HG02623 (cell line): ENCODE data around the gene ENAH.
"Not testable (repeated sequence)": the region's sequence is repeated elsewhere in the genome, so short reads cannot be mapped to it uniquely, and the experiment has no call there.

ENCODE experiments used
- ATAC-seq: cut with Tn5 transposase; IDR thresholded peaks from one replicate; pipeline ENCODE4 v1.9.1; 2021; ENCODE audit warnings: moderate library complexity; ENCODE audit not compliant: unreplicated experiment

The ENAH gene

GRCh38 chr1:225677350-225678124 lies 24.6 kb upstream of the ENAH start:
- no peak for ATAC-seq

GRCh38 chr1:225674381-225674780 lies 21.5 kb upstream of the ENAH start:
- ATAC-seq = no peak

GRCh38 chr1:225670806-225671733 lies 18.1 kb upstream of the ENAH start:
- no peak for ATAC-seq

- ATAC-seq = no peak
These were observed 17.4 kb upstream of the ENAH start for GRCh38 chr1:225670356-225670755.

- no peak for ATAC-seq
These were observed 15.3 kb upstream of the ENAH start for GRCh38 chr1:225668222-225668621.

- ATAC-seq = no peak
These were observed 14.4 kb upstream of the ENAH start for GRCh38 chr1:225667362-225667761.

GRCh38 chr1:225666495-225666894 lies 13.6 kb upstream of the ENAH start:
- no peak for ATAC-seq

GRCh38 chr1:225664762-225665161 lies 11.8 kb upstream of the ENAH start:
- ATAC-seq = no peak

- ATAC-seq = no peak
These were observed 9.2 kb upstream of the ENAH start for GRCh38 chr1:225662155-225662554.

GRCh38 chr1:225660544-225660946 lies 7.6 kb upstream of the ENAH start:
- ATAC-seq = no peak

- no peak for ATAC-seq
These were observed 5.1 kb upstream of the ENAH start for GRCh38 chr1:225658041-225658440.

GRCh38 chr1:225657462-225657989 lies 4.6 kb upstream of the ENAH start:
- no peak for ATAC-seq

GRCh38 chr1:225656259-225656655 lies 3.3 kb upstream of the ENAH start:
- ATAC-seq = not testable (repeated sequence)

GRCh38 chr1:225655509-225656258 lies 2.8 kb upstream of the ENAH start:
- no peak for ATAC-seq

- ATAC-seq = no peak
These were observed 2.0 kb upstream of the ENAH start for GRCh38 chr1:225654688-225655508.

- no peak for ATAC-seq
These were observed 1.3 kb upstream of the ENAH start for GRCh38 chr1:225654277-225654597.

GRCh38 chr1:225653463-225654276 lies 747 bp upstream of the ENAH start:
- peak; percentile 24 for ATAC-seq

- ATAC-seq = no peak
These were observed 823 bp downstream of the ENAH start for GRCh38 chr1:225651872-225652728.
